H7 (cell line): ENCODE data around the gene AS3MT. TPM values are rescaled to one million over a fixed set of nuclear protein-coding genes. Genes with fewer than 3 reads are reported as not detected.
A peak's percentile ranks its signal among the peaks of the same experiment; 100 is the strongest.
"Not testable (repeated sequence)": the region's sequence is repeated elsewhere in the genome, so short reads cannot be mapped to it uniquely, and the experiment has no call there.

Experiments
- DNase-seq: peaks from one replicate; pipeline ENCODE4 v3.0.0; 2012
- H3K27me3 ChIP-seq: 2 replicates; pipeline ENCODE4 v1.6.0; 2011; ENCODE audit warnings: mild to moderate bottlenecking, low read length; ENCODE audit not compliant: control insufficient read depth, insufficient read depth
- H3K36me3 ChIP-seq: replicated peaks from 2 replicates; pipeline ENCODE4 v1.5.1; 2011; ENCODE audit warnings: low read length; ENCODE audit not compliant: control insufficient read depth, insufficient read depth
- H3K4me3 ChIP-seq: 2 replicates; pipeline ENCODE4 v1.5.1; 2011; ENCODE audit warnings: low read depth, mild to moderate bottlenecking, control low read depth, low read length, moderate library complexity; ENCODE audit not compliant: insufficient read depth
- total RNA-seq: library from RNA; depleted of rRNA; stranded (reverse); fragments of >200 nt; shearing (Covaris generic); gene quantifications from 2 replicates; pipeline ENCODE4 v1.2.3, GENCODE V29; 2014

Gene AS3MT
- total RNA-seq, 1 experiment from 2014 or later, result 10.7 TPM

DNA sequence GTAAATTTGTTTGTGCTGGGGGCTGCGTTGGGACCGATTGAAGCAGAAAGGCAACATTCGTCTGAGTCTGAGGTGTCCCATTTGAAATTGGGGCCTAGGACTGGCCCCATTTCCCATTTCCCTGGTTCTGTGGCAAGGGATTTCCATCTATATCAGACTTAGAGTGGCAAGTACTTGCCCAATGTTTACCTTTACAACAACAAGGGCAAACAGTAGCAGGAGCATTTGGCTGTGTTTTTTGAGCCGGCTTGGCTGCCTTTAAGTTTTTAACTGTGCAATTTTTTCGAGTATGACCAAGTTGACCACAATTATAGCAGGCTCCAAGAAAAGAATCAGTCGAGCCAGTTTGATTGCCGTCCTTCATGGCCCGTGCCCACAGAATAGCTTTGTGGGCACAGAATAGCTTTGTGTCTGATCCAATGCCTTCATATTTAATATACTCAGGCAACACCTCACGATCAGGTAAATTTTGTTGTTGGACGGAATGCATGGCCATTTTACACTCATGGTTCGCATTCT, 27.4 kb upstream of the AS3MT start:
- no peaks in the 10 kb centered on the region for H3K36me3 ChIP-seq
- no peak for DNase-seq
- no peak overlapping the region for H3K4me3 ChIP-seq
- H3K27me3 ChIP-seq, result no peaks in the 10 kb centered on the region

DNA sequence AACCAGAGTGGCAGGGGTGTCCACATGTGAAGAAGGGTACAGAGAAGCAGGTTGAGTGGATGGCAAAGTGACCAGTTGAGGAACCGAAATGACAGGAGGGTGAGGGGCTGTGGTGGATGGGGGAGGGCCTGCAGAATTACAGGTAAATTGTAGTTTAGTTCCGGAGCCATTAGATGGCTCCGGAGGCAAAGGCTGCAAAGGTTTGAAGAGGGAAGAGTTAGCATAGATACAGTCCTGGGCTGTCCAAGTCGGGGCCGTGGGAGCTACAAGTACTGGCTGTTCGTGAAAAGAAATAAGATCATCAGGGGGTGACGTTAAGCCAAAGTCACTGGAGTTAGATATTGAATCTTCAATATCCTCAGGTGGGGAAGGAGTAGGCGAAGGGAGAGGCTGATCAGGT, 26.1 kb upstream of the AS3MT start:
- not testable (repeated sequence) for H3K27me3 ChIP-seq, H3K4me3 ChIP-seq, H3K36me3 ChIP-seq, DNase-seq

DNA sequence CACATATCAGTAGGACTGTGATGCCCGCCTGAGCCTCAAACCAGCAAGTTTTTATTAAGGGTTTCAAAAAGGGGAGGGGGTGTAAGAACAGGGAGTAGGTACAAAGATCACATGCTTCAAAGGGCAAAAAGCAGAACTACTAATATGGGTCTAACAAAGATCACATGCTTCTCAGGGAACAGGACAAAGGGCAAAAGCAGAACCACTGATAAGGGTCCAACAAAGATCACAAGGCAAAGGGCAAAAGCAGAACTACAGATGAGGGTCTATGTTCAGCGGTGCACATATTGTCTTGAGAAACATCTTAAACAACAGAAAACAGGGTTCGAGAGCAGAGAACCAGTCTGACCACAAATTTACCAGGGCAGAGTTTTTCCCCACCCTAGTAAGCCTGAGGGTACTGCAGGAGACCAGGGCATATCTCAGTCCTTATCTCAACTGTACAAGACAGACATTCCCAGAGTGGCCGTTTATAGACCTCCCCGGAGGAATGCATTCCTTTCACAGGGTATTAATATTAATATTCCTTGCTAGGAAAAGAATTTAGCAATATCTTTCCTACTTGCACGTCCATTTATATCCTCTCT, 25.0 kb upstream of the AS3MT start:
- H3K36me3 ChIP-seq, H3K27me3 ChIP-seq, H3K4me3 ChIP-seq, DNase-seq: not testable (repeated sequence)

DNA sequence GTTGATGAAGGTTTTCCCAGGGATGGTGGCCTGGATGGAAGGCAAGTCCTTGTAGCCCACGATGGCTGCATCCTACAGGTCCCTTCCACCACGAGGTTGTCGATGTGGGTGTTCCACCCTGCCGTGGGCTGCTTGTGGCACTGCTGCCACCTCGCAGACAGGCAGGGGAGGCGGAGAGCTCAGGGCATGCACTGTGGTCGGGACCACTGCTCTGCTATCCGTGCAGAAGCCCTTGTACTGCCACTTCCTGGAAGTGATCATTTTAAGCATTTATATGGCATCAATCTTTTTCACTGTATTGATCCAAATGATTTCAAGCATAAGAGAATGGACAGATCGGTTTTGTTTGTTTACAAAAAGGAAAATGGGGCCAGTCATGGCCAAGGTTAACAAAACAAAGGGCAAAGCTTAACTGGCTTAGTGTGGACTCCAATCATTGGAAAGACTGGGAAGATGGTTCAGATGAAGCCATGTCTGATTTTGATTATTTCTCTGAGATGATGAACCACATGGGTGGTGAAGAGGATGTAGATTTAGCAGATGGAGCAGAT, 23.8 kb upstream of the AS3MT start:
- DNase-seq, result no peak
- Histone ChIP-seq H3K4me3 (no peak overlapping the region), H3K27me3 (no peaks in the 10 kb centered on the region), H3K36me3 (no peaks in the 10 kb centered on the region)

DNA sequence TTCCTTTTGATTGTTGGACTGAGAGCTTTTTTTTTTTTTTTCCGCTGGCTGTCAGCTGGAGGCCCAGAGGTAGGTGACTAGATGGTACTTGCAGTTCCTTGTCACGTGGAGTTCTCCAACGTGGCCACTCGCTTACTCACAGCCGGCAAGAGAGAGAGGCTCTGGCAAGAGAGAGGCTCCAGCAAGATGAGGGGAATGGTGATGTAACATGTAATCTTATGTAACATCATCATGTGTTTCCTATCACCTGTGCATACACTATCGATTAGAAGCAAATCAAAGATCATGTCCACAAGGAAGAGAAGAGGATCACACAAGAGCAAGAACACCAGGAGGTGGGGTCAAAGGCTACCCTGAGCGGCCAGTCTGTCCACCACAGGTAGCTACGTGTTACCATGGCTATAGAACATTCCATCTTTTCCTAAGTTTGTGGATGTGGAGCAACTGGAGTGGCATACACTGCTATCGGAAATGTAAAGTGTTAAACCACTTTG, 19.2 kb upstream of the AS3MT start:
- no peaks in the 10 kb centered on the region for H3K27me3 ChIP-seq
- no peak overlapping the region for H3K4me3 ChIP-seq
- DNase-seq, result no peak
- no peaks in the 10 kb centered on the region for H3K36me3 ChIP-seq

DNA sequence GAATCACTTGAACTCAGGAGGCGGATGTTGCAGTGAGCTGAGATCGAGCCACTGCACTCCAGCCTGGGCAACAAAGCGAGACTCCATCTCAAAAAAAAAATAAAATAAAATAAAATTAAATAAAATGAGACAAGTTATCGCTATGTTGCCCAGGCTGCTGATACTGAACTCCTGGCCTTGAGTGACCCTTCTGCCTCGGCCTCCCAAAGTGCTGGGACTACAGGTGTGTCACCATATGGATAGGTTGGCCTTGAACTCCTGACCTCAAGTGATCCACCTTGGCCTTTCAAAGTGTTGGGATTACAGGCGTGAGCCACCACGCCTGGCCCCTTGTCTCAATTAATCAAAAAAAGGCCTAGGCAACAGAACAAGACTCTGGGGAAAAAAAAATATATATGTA, 16.0 kb upstream of the AS3MT start:
- H3K4me3 ChIP-seq, DNase-seq, H3K36me3 ChIP-seq, H3K27me3 ChIP-seq: not testable (repeated sequence)

DNA sequence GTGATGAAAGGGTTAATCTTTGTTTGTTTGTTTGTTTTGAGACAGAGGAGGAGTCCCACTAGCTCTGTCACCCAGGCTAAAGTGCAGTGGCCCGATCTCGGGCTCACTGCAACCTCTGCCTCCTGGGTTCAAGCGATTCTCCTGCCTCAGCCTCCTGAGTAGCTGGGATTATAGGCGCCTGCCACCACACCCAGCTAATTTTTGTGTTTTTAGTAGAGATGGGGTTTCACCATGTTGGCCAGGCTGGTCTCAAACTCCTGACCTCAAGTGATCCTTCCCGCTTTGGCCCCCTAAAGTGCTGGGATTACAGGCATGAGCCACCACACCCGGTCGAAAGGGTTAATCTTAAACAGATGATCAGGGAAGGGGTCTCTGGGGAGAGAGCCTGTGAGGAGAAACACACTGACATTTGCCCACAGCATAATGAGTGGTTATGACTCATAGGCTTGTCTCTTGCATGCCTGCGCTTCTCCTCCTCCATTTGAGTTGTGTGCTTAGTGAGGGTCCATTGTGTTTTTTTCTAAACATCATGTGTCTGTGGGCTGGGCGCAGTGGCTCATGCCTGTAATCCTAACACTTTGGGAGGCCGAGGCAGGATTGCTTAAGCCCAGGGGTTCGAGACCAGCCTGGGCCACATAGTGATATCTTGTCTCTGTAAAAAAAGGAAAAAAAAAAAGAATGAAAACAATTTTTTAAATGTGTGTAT, 13.4 kb upstream of the AS3MT start:
- not testable (repeated sequence) for H3K27me3 ChIP-seq, H3K36me3 ChIP-seq, DNase-seq, H3K4me3 ChIP-seq

DNA sequence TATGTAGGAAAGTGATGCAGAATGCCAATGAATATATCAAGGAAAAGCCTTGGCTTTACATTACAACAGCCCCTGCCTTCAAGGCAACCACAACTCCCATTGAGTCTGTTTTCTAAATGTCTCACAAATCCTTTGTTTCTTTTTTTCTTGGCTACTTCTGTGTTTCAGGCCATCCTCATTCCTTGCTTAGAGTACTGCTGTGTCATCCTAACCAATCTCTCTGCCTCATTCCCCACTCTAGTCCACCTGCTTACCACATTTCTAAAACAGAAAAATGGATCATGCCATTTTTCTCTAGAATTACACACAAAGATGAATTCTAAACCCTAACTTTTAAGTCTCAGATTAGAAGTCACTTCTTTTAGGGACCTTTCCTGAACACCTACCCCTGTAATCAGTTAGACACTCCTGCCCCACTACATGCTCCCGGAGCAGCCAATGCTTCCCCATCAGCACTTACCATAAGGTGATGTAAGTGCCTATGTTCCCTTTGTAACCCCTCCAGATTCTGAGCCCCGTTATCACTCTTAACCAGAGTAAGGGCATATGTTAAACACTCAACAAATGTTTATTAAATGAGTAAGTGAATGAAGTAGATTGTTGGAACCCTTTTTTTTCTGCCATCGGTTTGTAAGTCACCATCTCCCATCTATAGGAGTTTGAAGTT, 12.4 kb upstream of the AS3MT start:
- no peak for DNase-seq
- no peaks in the 10 kb centered on the region for H3K27me3 ChIP-seq
- no peaks in the 10 kb centered on the region for H3K36me3 ChIP-seq
- H3K4me3 ChIP-seq, result no peak overlapping the region

DNA sequence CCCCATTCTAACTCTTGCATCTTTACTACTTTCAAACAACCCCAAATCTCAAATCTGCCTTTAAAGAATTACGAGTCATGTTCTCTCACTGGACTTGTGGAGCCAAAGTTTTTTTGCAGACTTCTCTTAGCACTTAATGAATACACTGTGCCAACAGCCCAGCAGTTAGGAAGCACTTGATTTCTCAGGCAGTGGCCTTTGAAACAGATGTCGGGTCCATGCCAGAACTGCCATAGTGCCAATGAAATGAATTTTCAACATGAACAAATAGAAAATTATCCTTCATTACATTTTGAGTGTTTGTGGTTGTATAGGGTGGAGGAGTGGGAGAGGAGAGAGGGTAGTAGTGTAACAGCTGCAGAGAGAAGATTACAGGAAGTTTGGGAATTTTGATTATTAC, 9.4 kb upstream of the AS3MT start:
- no peaks in the 10 kb centered on the region for H3K36me3 ChIP-seq
- no peak overlapping the region for H3K4me3 ChIP-seq
- no peak for DNase-seq
- H3K27me3 ChIP-seq, result no peaks in the 10 kb centered on the region

DNA sequence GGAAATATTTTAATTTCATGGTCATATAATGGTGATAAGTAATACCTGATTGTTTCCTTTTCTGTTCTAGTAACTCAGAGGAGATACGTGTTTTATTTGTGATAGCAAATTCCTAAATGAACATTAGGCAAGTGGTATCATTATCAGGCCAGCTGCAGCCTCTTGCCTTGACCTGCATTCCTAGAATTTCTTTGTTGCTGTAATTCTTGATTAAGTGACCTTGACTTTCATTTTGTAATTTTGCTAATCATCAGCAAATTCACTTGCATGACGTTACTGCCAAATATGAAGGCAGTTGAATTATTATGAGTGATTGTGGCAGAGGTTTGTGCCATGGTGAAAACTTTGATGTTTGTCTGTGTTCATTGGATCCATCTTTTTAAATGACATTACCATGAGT, 5.6 kb upstream of the AS3MT start:
- Histone ChIP-seq H3K36me3 (no peaks in the 10 kb centered on the region), H3K27me3 (no peaks in the 10 kb centered on the region), H3K4me3 (no peak overlapping the region)
- no peak for DNase-seq

DNA sequence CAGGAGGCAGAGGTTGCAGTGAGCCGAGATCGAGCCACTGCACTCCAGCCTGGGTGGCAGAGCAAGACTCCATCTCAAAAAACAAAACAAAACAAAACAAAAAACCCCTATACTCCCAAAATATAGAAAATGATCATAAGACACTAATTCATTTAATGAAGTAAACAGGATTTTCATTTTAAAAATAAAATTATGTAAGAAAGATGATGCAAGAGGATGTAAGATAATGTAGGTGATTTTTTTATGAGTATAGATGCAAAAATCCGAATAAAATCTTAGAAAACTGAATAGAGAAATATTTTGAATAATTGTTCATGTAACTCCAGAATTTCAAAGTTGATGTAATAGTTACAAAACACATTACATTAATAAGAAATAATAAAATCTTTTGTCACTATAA, 3.6 kb upstream of the AS3MT start:
- Histone ChIP-seq H3K4me3 (no peak overlapping the region), H3K36me3 (no peaks in the 10 kb centered on the region), H3K27me3 (peaks cover 5% of the 10 kb centered on the region; the same call in 1 of the 2 replicates)
- DNase-seq, result no peak

DNA sequence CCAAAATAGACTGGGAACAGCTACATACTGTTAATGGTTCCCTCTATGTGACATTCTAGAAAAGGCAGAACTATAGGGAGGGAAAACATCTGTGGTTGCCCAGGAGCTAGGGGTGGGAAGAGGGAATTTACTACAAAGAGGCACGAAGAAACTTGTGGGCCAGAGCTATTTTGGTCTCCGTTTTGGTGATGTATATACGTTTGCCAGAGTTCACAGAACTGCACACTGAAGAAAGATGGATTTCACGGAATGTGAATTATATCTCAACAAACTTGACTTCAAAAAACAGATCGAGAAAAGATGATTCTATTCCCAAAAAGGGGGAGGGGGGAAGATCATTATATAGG, 386 bp upstream of the AS3MT start:
- peak; percentile 50 for DNase-seq
- Histone ChIP-seq H3K4me3 (peak overlapping the region; percentile 61), H3K36me3 (no peaks in the 10 kb centered on the region), H3K27me3 (peaks cover 5% of the 10 kb centered on the region; the same call in 1 of the 2 replicates)

DNA sequence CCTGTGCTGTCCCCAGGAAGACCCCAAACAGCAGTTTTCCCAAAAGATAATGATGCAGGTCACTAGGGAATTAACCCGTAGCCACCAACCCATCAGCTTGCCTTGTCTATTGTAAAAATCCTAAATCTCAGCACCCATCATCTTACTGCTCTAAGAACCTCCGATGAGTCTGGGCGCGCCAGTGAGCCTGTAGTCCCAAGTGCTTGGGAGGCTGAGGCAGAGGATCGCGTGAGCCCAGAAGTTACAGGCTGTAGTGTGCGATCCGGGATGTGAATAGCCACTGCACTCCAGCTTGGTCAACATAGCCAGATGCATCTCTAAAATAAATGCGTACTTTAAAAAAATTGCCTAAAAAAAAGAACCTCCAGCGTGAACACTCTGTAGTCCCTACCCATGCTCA, 951 bp downstream of the AS3MT start:
- no peaks in the 10 kb centered on the region for H3K36me3 ChIP-seq
- peak overlapping the region; percentile 61 for H3K4me3 ChIP-seq
- DNase-seq, result no peak
- peaks cover 5% of the 10 kb centered on the region; the same call in 1 of the 2 replicates for H3K27me3 ChIP-seq

DNA sequence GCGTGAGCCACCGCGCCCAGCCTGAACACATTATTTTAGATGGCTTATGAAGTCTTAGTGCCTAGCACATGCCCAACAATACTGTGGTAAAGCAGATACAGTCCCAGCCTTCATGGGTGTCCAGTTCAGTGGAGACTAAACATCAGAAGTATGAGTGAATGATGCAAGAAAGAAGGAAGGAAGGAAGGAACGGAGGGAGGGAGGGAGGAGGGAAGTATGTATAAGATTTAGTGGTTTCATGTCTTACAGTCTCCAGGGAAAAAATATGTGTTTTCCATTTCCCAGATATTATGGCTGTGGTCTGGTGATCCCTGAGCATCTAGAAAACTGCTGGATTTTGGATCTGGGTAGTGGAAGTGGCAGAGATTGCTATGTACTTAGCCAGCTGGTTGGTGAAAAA, 2.9 kb downstream of the AS3MT start:
- Histone ChIP-seq H3K36me3 (no peaks in the 10 kb centered on the region), H3K27me3 (peaks cover 5% of the 10 kb centered on the region; the same call in 1 of the 2 replicates), H3K4me3 (no peak overlapping the region)
- no peak for DNase-seq

DNA sequence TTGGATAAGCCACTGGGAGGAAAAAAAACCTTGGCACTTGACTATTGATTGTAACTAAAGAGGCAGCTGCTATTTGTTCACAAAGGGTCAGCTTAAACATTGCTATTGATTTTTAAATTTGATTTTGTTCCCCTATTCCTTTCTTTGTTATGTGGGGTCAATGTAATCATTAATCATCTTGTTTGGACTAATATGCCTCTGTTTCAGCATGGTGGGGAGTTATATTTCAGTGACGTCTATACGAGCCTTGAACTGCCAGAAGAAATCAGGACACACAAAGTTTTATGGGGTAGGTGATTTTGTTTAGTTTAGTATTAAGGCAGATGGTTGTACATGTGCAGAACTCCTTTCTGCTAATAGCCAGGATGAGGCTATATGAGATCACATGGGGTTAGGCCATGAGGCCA, 7.5 kb downstream of the AS3MT start:
- DNase-seq, result no peak
- Histone ChIP-seq H3K27me3 (no peaks in the 10 kb centered on the region), H3K4me3 (no peak overlapping the region), H3K36me3 (no peaks in the 10 kb centered on the region; the same call in 1 of the 2 replicates)
